Neuron (in vitro differentiated cells): ENCODE data around the gene HPSE2.

Experiments
- H2AFZ ChIP-seq: one replicate; pipeline ENCODE4 v1.6.1; 2013; ENCODE audit warnings: low read depth, mild to moderate bottlenecking, inconsistent platforms, low read length, moderate library complexity
- H3K27me3 ChIP-seq: one replicate; pipeline ENCODE4 v1.6.1; 2013; ENCODE audit warnings: low read length; ENCODE audit not compliant: insufficient read depth
- H3K36me3 ChIP-seq: one replicate; pipeline ENCODE4 v1.6.1; 2013; ENCODE audit warnings: low read length; ENCODE audit not compliant: insufficient read depth
- H3K4me1 ChIP-seq: one replicate; pipeline ENCODE4 v1.6.1; 2013; ENCODE audit warnings: low read length; ENCODE audit not compliant: insufficient read depth
- H3K4me3 ChIP-seq: 2 replicates; pipeline ENCODE4 v1.5.1; 2013; ENCODE audit warnings: mild to moderate bottlenecking, low read length, moderate library complexity
- H3K9me3 ChIP-seq: one replicate; pipeline ENCODE4 v1.6.1; 2013; ENCODE audit warnings: low read length

Gene HPSE2

DNA sequence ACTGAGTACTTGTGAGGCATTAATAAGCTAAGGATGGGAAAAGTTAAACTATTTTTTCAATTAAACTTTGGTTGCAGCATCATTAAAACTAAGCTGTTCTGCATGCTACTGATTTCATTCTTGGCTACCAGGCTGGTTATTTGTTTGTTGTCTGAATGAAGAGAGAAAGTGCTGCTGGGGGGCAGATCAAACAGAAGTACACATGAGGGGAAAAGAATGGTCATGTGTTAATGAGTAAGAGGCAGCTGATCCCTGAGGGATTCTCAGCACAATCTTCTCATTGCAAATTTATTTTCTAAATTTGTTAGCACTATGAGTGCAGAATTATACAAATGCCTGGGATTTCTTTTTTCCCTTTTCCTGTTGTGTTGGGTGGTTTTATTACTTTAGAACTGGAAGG lies 575.7 kb downstream of the HPSE2 start:
- H3K4me1 ChIP-seq: no peaks in the 10 kb centered on the region
- H3K4me3 ChIP-seq: no peak overlapping the region
- H2AFZ ChIP-seq: no peak overlapping the region
- no peaks in the 10 kb centered on the region for H3K9me3 ChIP-seq
- H3K36me3 ChIP-seq: no peaks in the 10 kb centered on the region
- H3K27me3 ChIP-seq: no peaks in the 10 kb centered on the region

DNA sequence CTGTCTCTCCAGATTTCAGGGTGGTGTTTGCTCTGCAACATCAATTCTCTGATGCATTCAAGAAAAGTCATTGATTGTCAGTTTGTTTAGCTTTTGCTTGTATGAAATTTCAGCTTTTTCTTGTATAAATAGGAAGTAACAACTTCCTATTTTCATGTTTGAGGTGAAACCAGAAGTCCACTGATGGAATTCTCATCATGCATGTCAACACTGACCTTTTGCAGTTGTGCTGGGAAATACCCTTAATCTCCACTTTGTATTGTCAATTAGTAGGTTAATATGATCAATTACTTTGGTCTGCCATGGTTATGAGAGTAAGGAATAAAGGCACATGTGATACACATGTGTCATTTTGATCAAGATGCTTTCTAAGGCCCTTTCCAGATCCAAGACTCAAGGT lies 580.2 kb downstream of the HPSE2 start:
- H3K4me1 ChIP-seq: no peaks in the 10 kb centered on the region
- H3K36me3 ChIP-seq: no peaks in the 10 kb centered on the region
- no peaks in the 10 kb centered on the region for H3K27me3 ChIP-seq
- no peaks in the 10 kb centered on the region for H3K9me3 ChIP-seq
- H2AFZ ChIP-seq: no peak overlapping the region
- no peak overlapping the region for H3K4me3 ChIP-seq

- Histone ChIP-seq H3K4me1 (no peaks in the 10 kb centered on the region), H3K36me3 (no peaks in the 10 kb centered on the region), H3K4me3 (no peak overlapping the region), H3K27me3 (peaks cover 3% of the 10 kb centered on the region), H2AFZ (no peak overlapping the region), H3K9me3 (no peaks in the 10 kb centered on the region)
Observed at GRCh38 chr10:98649170-98649569, 586.5 kb downstream of the HPSE2 start.

DNA sequence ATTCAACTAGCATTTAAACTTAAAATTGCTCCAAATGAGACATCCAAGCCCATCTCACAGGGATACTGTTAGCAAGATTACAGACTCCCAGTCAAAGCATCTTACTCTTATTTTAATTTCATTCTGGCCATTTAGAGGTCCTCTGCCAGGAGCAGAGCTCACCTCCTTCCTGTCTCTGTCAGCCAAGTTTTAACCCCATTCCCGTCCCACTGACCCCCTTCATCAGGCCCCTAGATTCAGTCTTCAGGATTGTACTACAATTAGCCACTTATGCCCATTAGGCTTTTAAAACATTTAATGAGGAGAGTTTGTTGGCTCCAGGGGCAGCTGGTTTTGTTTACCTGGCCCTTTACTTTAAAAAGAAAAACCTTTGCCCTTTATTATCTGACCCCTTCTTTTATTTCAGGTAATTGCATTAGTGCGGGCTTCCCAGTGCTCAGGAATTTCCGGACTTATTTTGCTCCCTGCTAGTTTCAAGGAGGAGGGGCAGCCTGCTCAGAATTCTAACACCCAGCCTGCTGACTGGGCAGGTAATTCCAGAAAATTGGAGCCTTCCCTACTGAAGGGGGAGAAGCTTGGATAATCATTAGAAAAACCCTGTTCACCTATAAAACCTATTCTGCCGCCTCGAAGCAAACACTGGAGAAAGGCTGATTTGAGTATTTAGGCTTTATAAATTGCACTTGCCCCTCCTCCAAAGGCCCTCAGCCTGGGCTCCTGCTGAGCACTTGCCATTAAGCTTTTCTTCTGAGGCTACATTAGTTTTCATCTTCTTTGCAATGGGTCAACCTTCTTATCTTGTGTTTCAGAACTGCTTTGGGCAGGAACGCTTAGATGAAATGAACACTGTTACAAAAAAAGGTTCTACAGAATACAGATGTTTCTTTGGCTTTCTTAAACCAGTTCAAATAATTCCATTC lies 588.4 kb downstream of the HPSE2 start:
- Histone ChIP-seq H3K4me3 (no peak overlapping the region), H3K36me3 (no peaks in the 10 kb centered on the region), H3K9me3 (no peaks in the 10 kb centered on the region), H3K4me1 (no peaks in the 10 kb centered on the region), H2AFZ (no peak overlapping the region), H3K27me3 (peaks cover 3% of the 10 kb centered on the region)

DNA sequence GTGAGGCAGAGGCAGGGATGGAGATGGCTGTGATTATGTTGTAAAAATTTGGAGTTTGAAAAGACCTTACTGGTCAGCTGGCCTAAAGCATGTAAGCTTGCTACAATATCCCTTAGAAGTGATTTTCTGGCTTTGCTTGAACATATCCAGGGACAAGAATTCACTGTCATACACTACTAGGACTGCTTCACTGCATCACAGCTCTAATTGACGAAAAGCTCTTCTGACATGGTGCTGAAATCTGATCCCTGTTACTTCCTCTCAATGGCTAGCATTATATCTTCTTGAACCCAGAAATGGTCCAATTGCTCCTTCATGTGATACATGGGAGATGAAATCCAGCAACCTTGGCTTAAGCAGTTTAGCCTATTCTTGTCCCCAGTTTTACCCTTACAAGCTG lies 591.2 kb downstream of the HPSE2 start:
- Histone ChIP-seq H3K27me3 (peaks cover 3% of the 10 kb centered on the region), H2AFZ (no peak overlapping the region), H3K36me3 (no peaks in the 10 kb centered on the region), H3K9me3 (no peaks in the 10 kb centered on the region), H3K4me3 (no peak overlapping the region), H3K4me1 (no peaks in the 10 kb centered on the region)

DNA sequence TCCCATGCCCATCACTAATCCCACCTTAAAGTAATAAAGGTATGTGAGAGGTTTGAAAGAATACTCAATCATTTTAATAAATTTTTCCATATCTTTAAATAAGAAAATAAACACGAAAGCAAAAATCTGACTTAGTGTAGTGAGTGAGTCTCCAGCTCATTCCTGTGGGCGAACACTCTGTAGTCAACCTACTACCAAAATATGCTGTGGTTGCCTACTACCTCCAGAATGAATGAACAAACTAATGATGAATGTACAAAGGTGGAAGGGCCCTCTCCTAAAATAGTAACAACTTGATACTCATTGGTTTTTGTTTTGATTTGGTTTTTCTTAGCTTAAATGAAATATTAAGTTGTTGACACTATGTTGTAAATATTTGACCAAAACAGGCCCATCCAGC lies 593.4 kb downstream of the HPSE2 start:
- Histone ChIP-seq H3K9me3 (no peaks in the 10 kb centered on the region), H3K4me3 (no peak overlapping the region), H2AFZ (no peak overlapping the region), H3K27me3 (no peaks in the 10 kb centered on the region), H3K4me1 (no peaks in the 10 kb centered on the region), H3K36me3 (no peaks in the 10 kb centered on the region)

GRCh38 chr10:98638920-98639319 lies 596.7 kb downstream of the HPSE2 start:
- H3K36me3 ChIP-seq: no peaks in the 10 kb centered on the region
- H3K27me3 ChIP-seq: no peaks in the 10 kb centered on the region
- H3K4me3 ChIP-seq: no peak overlapping the region
- no peak overlapping the region for H2AFZ ChIP-seq
- no peaks in the 10 kb centered on the region for H3K4me1 ChIP-seq
- no peaks in the 10 kb centered on the region for H3K9me3 ChIP-seq

DNA sequence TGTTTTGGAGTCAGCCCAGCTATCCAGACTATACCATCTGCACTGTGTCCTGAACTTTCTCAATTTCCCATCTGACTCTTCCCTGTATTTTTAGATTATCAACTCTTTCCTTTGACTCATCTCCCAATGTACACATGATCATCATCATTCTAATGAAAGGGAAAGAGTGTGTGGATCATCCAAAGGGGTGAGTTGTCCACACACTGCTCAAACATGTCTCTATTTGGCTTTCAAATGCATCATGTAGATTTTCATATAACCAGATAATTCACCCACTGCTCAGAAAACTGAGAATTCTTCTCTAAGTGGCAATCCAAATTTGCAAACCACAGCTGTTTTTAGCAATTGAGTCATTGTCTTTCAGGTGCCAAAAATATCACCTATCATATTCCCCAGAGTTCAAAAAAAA lies 598.7 kb downstream of the HPSE2 start:
- H3K4me1 ChIP-seq: no peaks in the 10 kb centered on the region
- H3K36me3 ChIP-seq: no peaks in the 10 kb centered on the region
- no peaks in the 10 kb centered on the region for H3K9me3 ChIP-seq
- H3K4me3 ChIP-seq: no peak overlapping the region
- H2AFZ ChIP-seq: no peak overlapping the region
- no peaks in the 10 kb centered on the region for H3K27me3 ChIP-seq

- Histone ChIP-seq H3K27me3 (no peaks in the 10 kb centered on the region), H3K9me3 (no peaks in the 10 kb centered on the region), H3K36me3 (no peaks in the 10 kb centered on the region), H3K4me1 (no peaks in the 10 kb centered on the region), H3K4me3 (no peak overlapping the region), H2AFZ (no peak overlapping the region)
Observed at GRCh38 chr10:98632456-98633150, 603.0 kb downstream of the HPSE2 start.

DNA sequence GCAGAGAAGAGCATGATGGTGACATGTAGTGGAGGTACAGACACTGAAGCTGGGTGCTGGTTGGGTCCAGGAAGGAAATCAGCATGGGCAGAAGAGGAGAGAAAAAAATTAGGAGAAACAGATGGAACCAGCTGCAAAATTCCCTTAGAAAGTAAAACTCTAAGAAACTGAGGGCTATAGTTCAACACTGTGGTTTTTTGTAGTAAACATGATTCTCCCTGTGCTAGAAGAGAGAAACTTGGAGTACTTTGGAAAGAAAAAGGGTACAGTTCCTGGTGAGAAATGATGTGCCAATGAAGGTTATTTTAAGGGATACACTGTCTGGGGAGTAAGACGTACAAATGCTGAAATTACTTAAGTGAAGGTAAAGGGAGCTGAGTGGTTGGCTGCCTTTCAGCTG lies 607.4 kb downstream of the HPSE2 start:
- H3K36me3 ChIP-seq: no peaks in the 10 kb centered on the region
- H2AFZ ChIP-seq: no peak overlapping the region
- no peaks in the 10 kb centered on the region for H3K27me3 ChIP-seq
- no peaks in the 10 kb centered on the region for H3K4me1 ChIP-seq
- no peak overlapping the region for H3K4me3 ChIP-seq
- H3K9me3 ChIP-seq: no peaks in the 10 kb centered on the region

- no peaks in the 10 kb centered on the region for H3K36me3 ChIP-seq
- H3K4me3 ChIP-seq: no peak overlapping the region
- no peaks in the 10 kb centered on the region for H3K27me3 ChIP-seq
- no peak overlapping the region for H2AFZ ChIP-seq
- no peaks in the 10 kb centered on the region for H3K4me1 ChIP-seq
- no peaks in the 10 kb centered on the region for H3K9me3 ChIP-seq
Observed at GRCh38 chr10:98627711-98628110, 607.9 kb downstream of the HPSE2 start.

GRCh38 chr10:98624963-98625362 lies 610.7 kb downstream of the HPSE2 start:
- Histone ChIP-seq H2AFZ (no peak overlapping the region), H3K4me1 (no peaks in the 10 kb centered on the region), H3K36me3 (no peaks in the 10 kb centered on the region), H3K27me3 (no peaks in the 10 kb centered on the region), H3K9me3 (no peaks in the 10 kb centered on the region), H3K4me3 (no peak overlapping the region)

GRCh38 chr10:98623176-98623575 lies 612.5 kb downstream of the HPSE2 start:
- Histone ChIP-seq H3K9me3 (no peaks in the 10 kb centered on the region), H3K27me3 (no peaks in the 10 kb centered on the region), H3K4me3 (no peak overlapping the region), H2AFZ (no peak overlapping the region), H3K36me3 (no peaks in the 10 kb centered on the region), H3K4me1 (no peaks in the 10 kb centered on the region)
